Panc1 (cell line): ENCODE data around the gene RDX. TPM values are rescaled to one million over a fixed set of nuclear protein-coding genes. Genes with fewer than 3 reads are reported as not detected.

Source experiments
- ATAC-seq: fragments of 200-7000 bp; cut with Tn5 transposase; 2 replicates; pipeline ENCODE4 v1.9.1; 2020; ENCODE audit warnings: mild to moderate bottlenecking, moderate library complexity
- BruUV-seq: library from RNA; stranded (reverse); fragments of 400-500 nt; replicated peaks from 2 replicates; lab custom pipeline; 2021; lab: Mats Ljungman, UMichigan
- CTCF ChIA-PET: fragments of 300-600 bp; sonication (Branson Sonifier 250); formaldehyde crosslinking; loops from one replicate; lab custom pipeline; 2022; ENCODE audit warnings: antibody characterized with exemption; lab: Charles Lee
- POLR2A ChIA-PET: fragments of 300-600 bp; sonication (Branson Sonifier 250); formaldehyde crosslinking; loops from one replicate; lab custom pipeline; 2022; ENCODE audit warnings: antibody characterized with exemption; lab: Charles Lee
- DNase-seq: peaks from one replicate; pipeline ENCODE4 v3.0.0-alpha.2; 2010; ENCODE audit warnings: low read depth, low spot score
- H3K27ac ChIP-seq: 2 replicates; pipeline ENCODE4 v1.5.1; 2011; ENCODE audit warnings: mild to moderate bottlenecking, low read length, inconsistent platforms
- H3K27me3 ChIP-seq: fragments of 200-500 bp; sonication (Bioruptor generic); 2 replicates; pipeline ENCODE4 v1.6.0; 2014; ENCODE audit warnings: low read length, inconsistent platforms; ENCODE audit not compliant: control insufficient read depth, insufficient read depth
- H3K36me3 ChIP-seq: fragments of 200-500 bp; sonication (Bioruptor generic); 2 replicates; pipeline ENCODE4 v1.5.1; 2014; ENCODE audit warnings: inconsistent platforms, mild to moderate bottlenecking, low read length, moderate library complexity; ENCODE audit not compliant: control insufficient read depth, insufficient read depth
- H3K4me1 ChIP-seq: 2 replicates; pipeline ENCODE4 v1.5.1; 2011; ENCODE audit warnings: inconsistent platforms, mild to moderate bottlenecking, low read length, moderate library complexity; ENCODE audit not compliant: control insufficient read depth, insufficient read depth
- H3K4me3 ChIP-seq, 2 experiments: 2 replicates each; pipeline ENCODE4 v1.5.1; 2011 to 2012; ENCODE audit warnings: low read depth in 2 of 2, low read length in 2 of 2, mild to moderate bottlenecking in 2 of 2, inconsistent platforms in 1 of 2, moderate library complexity in 1 of 2
- H3K9me3 ChIP-seq: fragments of 200-500 bp; sonication (Bioruptor generic); 2 replicates; pipeline ENCODE4 v1.5.1; 2014; ENCODE audit warnings: low read depth, mild to moderate bottlenecking, inconsistent platforms, low read length, moderate library complexity; ENCODE audit not compliant: control insufficient read depth, insufficient read depth
- POLR2AphosphoS5 ChIP-seq: IDR thresholded peaks from 2 replicates; pipeline ENCODE4 v1.6.1; 2012; ENCODE audit warnings: mild to moderate bottlenecking, low read depth, low read length, moderate library complexity
- SIN3A ChIP-seq: IDR thresholded peaks from 2 replicates; pipeline ENCODE4 v1.6.1; 2012; ENCODE audit warnings: low read depth, mild to moderate bottlenecking, low read length, moderate library complexity, borderline replicate concordance; ENCODE audit not compliant: insufficient read depth
- TCF7L2 ChIP-seq: IDR thresholded peaks from 2 replicates; pipeline ENCODE4 v1.6.1; 2011; ENCODE audit warnings: mild to moderate bottlenecking, low read depth, low read length, inconsistent platforms
- in situ Hi-C: cut with HindIII; loops from 2 replicates; pipeline ENCODE4 v1.10.0; 2016; ENCODE audit warnings: low sequenced_read_pairs, low pct_unique_long_range_greater_than_20kb
- intact Hi-C: fragments of 100-400 bp; cut with micrococcal nuclease; formaldehyde crosslinking; loops from one replicate; pipeline ENCODE4 v1.10.0; 2022; ENCODE audit not compliant: unreplicated experiment
- total RNA-seq: library from RNA; stranded (reverse); gene quantifications from one replicate; pipeline ENCODE4 v1.2.1, GENCODE V29; 2021; ENCODE audit not compliant: unreplicated experiment
- TF ChIP-seq, protein P1 (sequence below), 2 experiments: IDR thresholded peaks; 2 replicates each; pipeline ENCODE4 v1.6.1; 2011 to 2012; ENCODE audit warnings: low read depth in 2 of 2, control low read depth in 1 of 2, low read length in 1 of 2, mild to moderate bottlenecking in 1 of 2, moderate library complexity in 1 of 2; ENCODE audit not compliant: insufficient read depth in 1 of 2
- TF ChIP-seq, protein P2 (sequence below): fragments of 450-650 bp; IDR thresholded peaks from 2 replicates; pipeline ENCODE4 v1.5.1; 2017; ENCODE audit warnings: mild to moderate bottlenecking

RDX gene
- total RNA-seq, 1 experiment from 2014 or later = 200 TPM

DNA sequence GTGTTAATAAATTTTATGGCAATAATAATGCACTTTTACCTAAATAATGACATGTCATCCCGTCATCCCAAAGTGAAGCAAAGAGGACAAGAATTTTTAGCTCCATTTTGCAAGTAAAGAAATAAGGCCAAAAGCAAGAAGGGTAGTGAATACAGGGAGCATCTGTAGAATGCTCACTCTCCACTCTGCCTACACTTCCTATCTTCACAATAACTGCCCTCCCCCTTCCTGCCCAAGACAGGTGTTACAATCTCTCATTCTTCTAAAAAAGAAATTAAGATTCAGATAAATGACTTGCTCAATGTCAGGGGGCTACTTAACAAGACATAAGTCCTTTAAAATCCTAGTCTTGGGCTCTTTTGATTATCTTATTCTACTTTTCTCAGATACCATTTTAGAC is 8.9 kb downstream of the RDX start:
- intact Hi-C loops = no loop called here
- BruUV-seq = TSS peak; percentile 11
- Histone ChIP-seq H3K36me3 (no peaks in the 10 kb centered on the region), H3K27me3 (no peaks in the 10 kb centered on the region), H3K9me3 (no peaks in the 10 kb centered on the region), H3K4me3 (no peak overlapping the region), H3K4me1 (peaks cover 27% of the 10 kb centered on the region; the same call in 1 of the 2 replicates), H3K27ac (no peak overlapping the region)
- TF ChIP-seq, protein P1, sequence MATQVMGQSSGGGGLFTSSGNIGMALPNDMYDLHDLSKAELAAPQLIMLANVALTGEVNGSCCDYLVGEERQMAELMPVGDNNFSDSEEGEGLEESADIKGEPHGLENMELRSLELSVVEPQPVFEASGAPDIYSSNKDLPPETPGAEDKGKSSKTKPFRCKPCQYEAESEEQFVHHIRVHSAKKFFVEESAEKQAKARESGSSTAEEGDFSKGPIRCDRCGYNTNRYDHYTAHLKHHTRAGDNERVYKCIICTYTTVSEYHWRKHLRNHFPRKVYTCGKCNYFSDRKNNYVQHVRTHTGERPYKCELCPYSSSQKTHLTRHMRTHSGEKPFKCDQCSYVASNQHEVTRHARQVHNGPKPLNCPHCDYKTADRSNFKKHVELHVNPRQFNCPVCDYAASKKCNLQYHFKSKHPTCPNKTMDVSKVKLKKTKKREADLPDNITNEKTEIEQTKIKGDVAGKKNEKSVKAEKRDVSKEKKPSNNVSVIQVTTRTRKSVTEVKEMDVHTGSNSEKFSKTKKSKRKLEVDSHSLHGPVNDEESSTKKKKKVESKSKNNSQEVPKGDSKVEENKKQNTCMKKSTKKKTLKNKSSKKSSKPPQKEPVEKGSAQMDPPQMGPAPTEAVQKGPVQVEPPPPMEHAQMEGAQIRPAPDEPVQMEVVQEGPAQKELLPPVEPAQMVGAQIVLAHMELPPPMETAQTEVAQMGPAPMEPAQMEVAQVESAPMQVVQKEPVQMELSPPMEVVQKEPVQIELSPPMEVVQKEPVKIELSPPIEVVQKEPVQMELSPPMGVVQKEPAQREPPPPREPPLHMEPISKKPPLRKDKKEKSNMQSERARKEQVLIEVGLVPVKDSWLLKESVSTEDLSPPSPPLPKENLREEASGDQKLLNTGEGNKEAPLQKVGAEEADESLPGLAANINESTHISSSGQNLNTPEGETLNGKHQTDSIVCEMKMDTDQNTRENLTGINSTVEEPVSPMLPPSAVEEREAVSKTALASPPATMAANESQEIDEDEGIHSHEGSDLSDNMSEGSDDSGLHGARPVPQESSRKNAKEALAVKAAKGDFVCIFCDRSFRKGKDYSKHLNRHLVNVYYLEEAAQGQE (IDR thresholded peaks at IDR 0.05; ENCODE audit: insufficient read depth in 1 of 2, low read depth in 2 of 2, low read length in 1 of 2) = no peak
- TF ChIP-seq, protein P2, sequence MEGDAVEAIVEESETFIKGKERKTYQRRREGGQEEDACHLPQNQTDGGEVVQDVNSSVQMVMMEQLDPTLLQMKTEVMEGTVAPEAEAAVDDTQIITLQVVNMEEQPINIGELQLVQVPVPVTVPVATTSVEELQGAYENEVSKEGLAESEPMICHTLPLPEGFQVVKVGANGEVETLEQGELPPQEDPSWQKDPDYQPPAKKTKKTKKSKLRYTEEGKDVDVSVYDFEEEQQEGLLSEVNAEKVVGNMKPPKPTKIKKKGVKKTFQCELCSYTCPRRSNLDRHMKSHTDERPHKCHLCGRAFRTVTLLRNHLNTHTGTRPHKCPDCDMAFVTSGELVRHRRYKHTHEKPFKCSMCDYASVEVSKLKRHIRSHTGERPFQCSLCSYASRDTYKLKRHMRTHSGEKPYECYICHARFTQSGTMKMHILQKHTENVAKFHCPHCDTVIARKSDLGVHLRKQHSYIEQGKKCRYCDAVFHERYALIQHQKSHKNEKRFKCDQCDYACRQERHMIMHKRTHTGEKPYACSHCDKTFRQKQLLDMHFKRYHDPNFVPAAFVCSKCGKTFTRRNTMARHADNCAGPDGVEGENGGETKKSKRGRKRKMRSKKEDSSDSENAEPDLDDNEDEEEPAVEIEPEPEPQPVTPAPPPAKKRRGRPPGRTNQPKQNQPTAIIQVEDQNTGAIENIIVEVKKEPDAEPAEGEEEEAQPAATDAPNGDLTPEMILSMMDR = no peak
- no peak for TF ChIP-seq SIN3A
- no peak for TF ChIP-seq TCF7L2
- ChIA-PET POLR2A (no interaction called here), CTCF (no interaction called here)
- DNase-seq (no peak), ATAC-seq (no peak)
- in situ Hi-C loops = no loop called here

DNA sequence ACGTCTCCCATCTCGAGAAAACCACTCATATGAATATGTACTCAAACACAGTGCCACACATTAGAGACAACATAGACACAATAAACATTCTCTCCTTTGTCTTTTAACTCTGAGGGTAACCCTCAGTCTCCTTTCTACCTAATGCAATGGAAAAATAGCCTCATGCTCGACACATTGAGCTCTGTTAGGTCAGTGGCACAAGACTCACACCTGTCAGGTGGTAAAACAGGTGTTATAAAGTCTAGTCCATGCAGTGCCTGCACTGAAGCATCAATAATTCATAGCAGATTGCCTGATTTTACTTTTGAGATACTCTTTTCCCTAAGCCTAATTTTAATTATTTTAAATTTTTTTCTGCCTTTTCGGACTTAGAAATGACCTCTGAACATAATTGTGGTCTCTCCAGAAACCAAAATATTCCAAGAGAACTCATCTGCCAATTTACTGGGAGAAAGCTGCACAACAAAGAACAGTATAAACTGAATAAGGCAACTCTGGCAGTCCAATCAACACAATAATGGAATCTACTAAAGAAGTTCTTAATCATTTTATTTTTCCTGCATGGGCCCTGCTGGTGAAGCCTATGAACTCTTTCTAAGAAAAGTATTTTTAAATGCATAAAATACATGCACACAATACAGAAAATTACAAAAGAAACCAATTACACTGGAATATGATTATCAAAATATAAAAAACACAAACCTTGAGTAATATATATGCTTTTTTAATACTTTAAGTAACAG is 9.9 kb downstream of the RDX start:
- Histone ChIP-seq H3K4me3 (no peak overlapping the region), H3K27me3 (no peaks in the 10 kb centered on the region), H3K9me3 (no peaks in the 10 kb centered on the region), H3K27ac (no peak overlapping the region), H3K36me3 (no peaks in the 10 kb centered on the region), H3K4me1 (peaks cover 23% of the 10 kb centered on the region; the same call in 1 of the 2 replicates)
- TF ChIP-seq SIN3A (no peak), POLR2AphosphoS5 (no peak), TCF7L2 (no peak)
- TF ChIP-seq, protein P1 (IDR thresholded peaks at IDR 0.05; ENCODE audit: insufficient read depth in 1 of 2, low read depth in 2 of 2, low read length in 1 of 2) = no peak
- CTCF ChIA-PET = interaction anchor here (0.6 kb wide), 1 partner anchor 124 kb away, joined by 4 read pairs; no protein-coding TSS in a partner anchor
- POLR2A ChIA-PET = no interaction called here
- intact Hi-C loops = no loop called here
- no TSS peak for BruUV-seq
- DNase-seq (no peak), ATAC-seq (no peak; the same call in 1 of the 2 replicates)
- in situ Hi-C loops = no loop called here
